Neural crest cell (in vitro differentiated cells): ENCODE data around the gene ERC2. TPM values are rescaled to one million over a fixed set of nuclear protein-coding genes. Genes with fewer than 3 reads are reported as not detected.

ENCODE experiments used
- DNase-seq: peaks from one replicate; pipeline ENCODE4 v3.0.0; 2021; ENCODE audit warnings: low read depth, mixed read lengths, low spot score
- H3K27ac Mint-ChIP-seq: one replicate; pipeline ENCODE4 v1.8.0; 2021; ENCODE audit warnings: mild to moderate bottlenecking, mixed read lengths; ENCODE audit not compliant: unreplicated experiment
- H3K27me3 Mint-ChIP-seq: 2 replicates; pipeline ENCODE4 v1.8.0; 2021; ENCODE audit warnings: low read depth, mild to moderate bottlenecking, mixed read lengths
- H3K36me3 Mint-ChIP-seq: 2 replicates; pipeline ENCODE4 v1.8.0; 2021; ENCODE audit warnings: low read depth, mild to moderate bottlenecking, mixed read lengths
- H3K4me1 Mint-ChIP-seq: 2 replicates; pipeline ENCODE4 v1.8.0; 2021; ENCODE audit warnings: mixed read lengths
- H3K4me3 Mint-ChIP-seq: one replicate; pipeline ENCODE4 v1.8.0; 2021; ENCODE audit warnings: mild to moderate bottlenecking, mixed read lengths
- H3K9me3 Mint-ChIP-seq: 2 replicates; pipeline ENCODE4 v1.8.0; 2021; ENCODE audit warnings: mixed read lengths
- CTCF ChIP-seq: fragments of 200-600 bp; sonication (generic); conservative IDR thresholded peaks from 2 replicates; pipeline ENCODE4 v1.5.0; 2021; ENCODE audit warnings: antibody characterized with exemption, mild to moderate bottlenecking
- total RNA-seq: library from RNA; stranded (reverse); gene quantifications from 2 replicates; pipeline ENCODE4 v1.2.1, GENCODE V29; 2021

ERC2 gene
- total RNA-seq, 1 donor from 2014 or later, result 13.5 TPM

DNA sequence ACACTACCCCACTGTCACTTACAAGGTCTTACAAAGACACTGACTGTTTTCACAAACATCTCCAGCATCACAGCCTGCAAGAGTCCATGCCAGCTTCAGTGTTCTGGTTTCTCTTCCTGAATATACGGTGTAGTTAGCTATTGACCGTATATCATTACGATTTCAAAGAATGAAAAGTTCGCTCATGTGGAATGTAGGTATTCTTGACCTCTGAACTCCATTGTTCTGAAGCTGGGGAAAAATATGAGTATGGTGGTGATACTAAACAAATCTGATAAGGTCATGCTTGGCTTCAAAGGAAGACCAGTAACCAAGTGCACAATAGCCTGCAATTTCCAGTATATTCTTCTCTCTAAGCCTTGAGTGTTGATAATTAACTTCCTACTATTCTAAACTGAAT is 665.5 kb downstream of the ERC2 start:
- Mint-ChIP-seq H3K27ac (no peak overlapping the region), H3K36me3 (no peaks in the 10 kb centered on the region), H3K4me3 (no peak overlapping the region), H3K9me3 (peaks cover 5% of the 10 kb centered on the region), H3K27me3 (no peaks in the 10 kb centered on the region), H3K4me1 (no peaks in the 10 kb centered on the region)
- TF ChIP-seq CTCF, result no peak
- no peak for DNase-seq

DNA sequence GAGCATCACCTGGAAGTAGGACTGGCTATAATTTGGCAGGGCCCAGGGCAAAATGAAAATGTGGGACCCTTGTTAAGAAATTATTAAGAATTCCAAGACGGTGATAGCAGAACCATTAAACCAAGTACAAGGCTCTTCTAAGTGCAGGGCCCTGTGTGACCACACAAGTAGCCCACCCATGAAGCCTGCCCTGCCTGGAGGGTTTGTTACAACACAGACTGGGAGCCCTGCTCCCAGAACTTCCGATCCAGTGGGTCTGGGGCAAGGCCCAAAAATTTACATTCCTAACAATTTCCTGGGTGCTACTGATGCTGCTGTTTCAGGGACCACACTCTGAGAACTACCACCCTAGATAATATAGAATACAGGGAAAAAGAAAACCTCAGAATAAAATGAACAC is 666.6 kb downstream of the ERC2 start:
- no peaks in the 10 kb centered on the region for H3K36me3 Mint-ChIP-seq
- no peaks in the 10 kb centered on the region for H3K27me3 Mint-ChIP-seq
- no peak overlapping the region for H3K4me3 Mint-ChIP-seq
- no peak for TF ChIP-seq CTCF
- no peak overlapping the region for H3K27ac Mint-ChIP-seq
- H3K4me1 Mint-ChIP-seq, result no peaks in the 10 kb centered on the region
- H3K9me3 Mint-ChIP-seq, result peaks cover 7% of the 10 kb centered on the region
- no peak for DNase-seq

DNA sequence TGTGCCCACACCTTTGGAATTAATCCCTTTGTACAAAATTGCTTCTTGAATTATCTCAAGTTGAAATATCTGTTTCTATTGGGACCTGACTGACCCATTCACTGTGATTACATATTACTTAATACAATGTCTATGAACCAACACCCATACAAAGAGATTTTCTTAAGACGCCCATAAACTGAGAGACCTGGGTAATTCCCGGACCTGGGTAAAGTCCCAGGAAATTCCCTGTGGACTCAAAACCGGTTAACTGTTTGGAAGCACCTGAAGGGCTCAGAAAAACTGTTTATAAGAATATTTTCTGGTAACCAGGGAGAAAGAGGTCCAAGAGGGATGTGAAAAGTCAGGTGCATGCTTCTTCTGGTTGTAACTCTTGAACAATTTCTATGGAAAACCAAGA is 667.2 kb downstream of the ERC2 start:
- TF ChIP-seq CTCF, result no peak
- no peaks in the 10 kb centered on the region for H3K27me3 Mint-ChIP-seq
- no peaks in the 10 kb centered on the region for H3K36me3 Mint-ChIP-seq
- peaks cover 7% of the 10 kb centered on the region for H3K9me3 Mint-ChIP-seq
- no peaks in the 10 kb centered on the region for H3K4me1 Mint-ChIP-seq
- no peak overlapping the region for H3K27ac Mint-ChIP-seq
- H3K4me3 Mint-ChIP-seq, result no peak overlapping the region
- no peak for DNase-seq

- no peaks in the 10 kb centered on the region for H3K27me3 Mint-ChIP-seq
- no peak for DNase-seq
- no peaks in the 10 kb centered on the region for H3K36me3 Mint-ChIP-seq
- H3K9me3 Mint-ChIP-seq, result peaks cover 7% of the 10 kb centered on the region
- H3K4me1 Mint-ChIP-seq, result no peaks in the 10 kb centered on the region
- no peak overlapping the region for H3K4me3 Mint-ChIP-seq
- H3K27ac Mint-ChIP-seq, result no peak overlapping the region
- no peak for TF ChIP-seq CTCF
These were observed 670.5 kb downstream of the ERC2 start for GRCh38 chr3:55797775-55798174.

GRCh38 chr3:55797084-55797483 is 671.2 kb downstream of the ERC2 start:
- Mint-ChIP-seq H3K4me1 (no peaks in the 10 kb centered on the region), H3K4me3 (no peak overlapping the region), H3K27me3 (no peaks in the 10 kb centered on the region), H3K27ac (no peak overlapping the region), H3K36me3 (no peaks in the 10 kb centered on the region), H3K9me3 (peaks cover 7% of the 10 kb centered on the region)
- DNase-seq, result no peak
- no peak for TF ChIP-seq CTCF

DNA sequence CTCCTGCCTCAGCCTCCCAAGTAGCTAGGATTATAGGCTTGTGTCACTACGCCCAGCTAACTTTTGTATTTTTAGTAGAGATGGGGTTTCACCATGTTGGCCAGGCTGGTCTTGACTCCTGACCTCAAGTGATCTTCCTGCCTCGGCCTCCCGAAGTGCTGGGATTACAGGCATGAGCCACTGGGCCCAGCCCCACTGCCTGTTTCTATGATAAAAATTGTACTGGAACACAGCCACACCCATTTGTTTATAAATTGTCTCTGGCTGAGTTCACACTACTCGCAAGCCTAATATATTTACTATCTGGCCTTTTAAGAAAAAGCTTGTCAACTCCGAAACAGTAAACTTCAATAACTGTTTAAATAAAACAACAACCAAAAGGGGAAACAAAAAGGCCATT is 671.7 kb downstream of the ERC2 start:
- TF ChIP-seq CTCF, result no peak
- no peaks in the 10 kb centered on the region for H3K27me3 Mint-ChIP-seq
- H3K4me1 Mint-ChIP-seq, result no peaks in the 10 kb centered on the region
- H3K4me3 Mint-ChIP-seq, result no peak overlapping the region
- H3K36me3 Mint-ChIP-seq, result no peaks in the 10 kb centered on the region
- no peak overlapping the region for H3K27ac Mint-ChIP-seq
- DNase-seq, result no peak
- H3K9me3 Mint-ChIP-seq, result peaks cover 7% of the 10 kb centered on the region
